GM23338 (cell line): Measurements from ENCODE around the gene RBKS. TPM values are rescaled to one million over a fixed set of nuclear protein-coding genes. Genes with fewer than 3 reads are reported as not detected.

Experiments used
- EZH2phosphoT487 ChIP-seq: fragments of 200-600 bp; sonication (generic); IDR thresholded peaks from one replicate; pipeline ENCODE4 v1.8.1; 2018; ENCODE audit warnings: antibody characterized with exemption; ENCODE audit not compliant: unreplicated experiment
- JUNB ChIP-seq: IDR thresholded peaks from one replicate; pipeline ENCODE4 v1.6.1; 2016; ENCODE audit warnings: antibody characterized with exemption; ENCODE audit not compliant: unreplicated experiment
- NANOG ChIP-seq: IDR thresholded peaks from 2 replicates; pipeline ENCODE4 v1.6.1; 2016; ENCODE audit warnings: antibody characterized with exemption, borderline replicate concordance
- POLR2AphosphoS5 ChIP-seq: IDR thresholded peaks from 2 replicates; pipeline ENCODE4 v1.6.1; 2016; ENCODE audit warnings: antibody characterized with exemption, low read depth
- REST ChIP-seq: IDR thresholded peaks from one replicate; pipeline ENCODE4 v1.6.1; 2018; ENCODE audit warnings: antibody characterized with exemption; ENCODE audit not compliant: unreplicated experiment
- STAT1 ChIP-seq: IDR thresholded peaks from one replicate; pipeline ENCODE4 v1.6.1; 2016; ENCODE audit warnings: antibody characterized with exemption; ENCODE audit not compliant: unreplicated experiment
- ZNF114 ChIP-seq: fragments of 250-450 bp; sonication (Bioruptor Pico); IDR thresholded peaks from 2 replicates; pipeline ENCODE4 v1.5.0; 2020; ENCODE audit warnings: mild to moderate bottlenecking, moderate library complexity
- ZNF331 ChIP-seq: fragments of 250-450 bp; sonication (Bioruptor Pico); IDR thresholded peaks from 2 replicates; pipeline ENCODE4 v1.5.0; 2020; ENCODE audit warnings: low read depth, mild to moderate bottlenecking, moderate library complexity
- ZNF462 ChIP-seq: fragments of 250-450 bp; sonication (Bioruptor Pico); IDR thresholded peaks from 2 replicates; pipeline ENCODE4 v1.5.0; 2020; ENCODE audit warnings: mild to moderate bottlenecking, moderate library complexity
- polyA plus RNA-seq: library from polyadenylated mRNA; unstranded; fragments of >200 nt; fragmentation: Nextera tagmentation; extraction: Ambion mirVana; gene quantifications from 2 replicates; pipeline ENCODE4 v1.2.1, GENCODE V29; 2016
- total RNA-seq: library from RNA; depleted of rRNA; stranded (reverse); fragments of >200 nt; shearing (Covaris generic); gene quantifications from 2 replicates; pipeline ENCODE4 v1.2.3, GENCODE V29; 2014
- TF ChIP-seq, protein P1 (sequence below): IDR thresholded peaks from 2 replicates; pipeline ENCODE4 v1.6.1; 2016; ENCODE audit warnings: antibody characterized with exemption

Gene RBKS
- total and polyA plus RNA-seq, 2 experiments from 2014 or later, result 1.3 to 1.5 TPM

DNA sequence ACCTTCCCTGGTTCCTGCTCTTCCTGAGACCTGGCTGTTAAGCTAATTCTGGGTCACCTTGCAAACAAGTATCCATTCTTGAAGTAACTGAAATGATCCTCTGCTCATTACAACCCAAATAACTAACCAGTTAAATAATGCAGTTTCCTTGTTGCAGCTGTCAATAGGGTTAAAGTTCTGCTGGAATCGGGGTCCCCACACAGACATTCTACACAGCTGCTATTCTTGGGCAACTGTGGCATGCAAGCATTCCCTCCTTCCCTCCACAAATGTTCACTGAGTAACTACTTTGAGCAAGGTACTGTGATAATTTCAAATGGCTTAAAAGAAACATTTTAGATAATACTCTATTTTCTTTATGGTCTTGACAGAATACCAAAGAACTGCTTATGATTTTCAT lies 17.1 kb downstream of the RBKS start (continued):
- TF ChIP-seq ZNF462 (CRISPR knock-in tag), result no peak
- no peak for TF ChIP-seq REST
- no peak for TF ChIP-seq ZNF114
- no peak for TF ChIP-seq POLR2AphosphoS5
- no peak for TF ChIP-seq NANOG
- TF ChIP-seq, protein P1, sequence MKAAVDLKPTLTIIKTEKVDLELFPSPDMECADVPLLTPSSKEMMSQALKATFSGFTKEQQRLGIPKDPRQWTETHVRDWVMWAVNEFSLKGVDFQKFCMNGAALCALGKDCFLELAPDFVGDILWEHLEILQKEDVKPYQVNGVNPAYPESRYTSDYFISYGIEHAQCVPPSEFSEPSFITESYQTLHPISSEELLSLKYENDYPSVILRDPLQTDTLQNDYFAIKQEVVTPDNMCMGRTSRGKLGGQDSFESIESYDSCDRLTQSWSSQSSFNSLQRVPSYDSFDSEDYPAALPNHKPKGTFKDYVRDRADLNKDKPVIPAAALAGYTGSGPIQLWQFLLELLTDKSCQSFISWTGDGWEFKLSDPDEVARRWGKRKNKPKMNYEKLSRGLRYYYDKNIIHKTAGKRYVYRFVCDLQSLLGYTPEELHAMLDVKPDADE, result no peak
- no peak for TF ChIP-seq JUNB
- TF ChIP-seq EZH2phosphoT487, result no peak
- no peak for TF ChIP-seq STAT1
- no peak for TF ChIP-seq ZNF331 (CRISPR knock-in tag)
